Esophagus muscularis mucosa (tissue), 4 donors: ENCODE data around the gene ZNF511. TPM values are rescaled to one million over a fixed set of nuclear protein-coding genes. Genes with fewer than 3 reads are reported as not detected.

Source experiments
- DNase-seq: peaks from one replicate; pipeline ENCODE4 v3.0.0-alpha.2; 2017; ENCODE audit errors: extremely low spot score
- H3K27ac ChIP-seq, 4 donors: fragments of 200-600 bp; sonication (generic); replicated peaks in 1 of 4; 1 replicate in 3 of 4; 2 replicates in 1 of 4; pipeline ENCODE4 v1.5.1; 2016 to 2019; ENCODE audit warnings: mild to moderate bottlenecking in 1 of 4
- H3K27me3 ChIP-seq, 4 donors: fragments of 200-600 bp; sonication (generic); one replicate each; pipeline versions ENCODE4 v1.5.1 to v1.6.0; 2016 to 2019
- H3K36me3 ChIP-seq, 4 donors: fragments of 200-600 bp; sonication (generic); one replicate each; pipeline ENCODE4 v1.5.1; 2016 to 2019
- H3K4me1 ChIP-seq, 4 donors: fragments of 200-600 bp; sonication (generic); one replicate each; pipeline ENCODE4 v1.5.1; 2016 to 2019
- H3K4me3 ChIP-seq, 4 donors: fragments of 200-600 bp; sonication (generic); 1 replicate in 2 of 4; 2 replicates in 2 of 4; pipeline ENCODE4 v1.5.1; 2016 to 2019; ENCODE audit warnings: mild to moderate bottlenecking in 4 of 4, moderate library complexity in 1 of 4
- H3K9me3 ChIP-seq, 4 donors: fragments of 200-600 bp; sonication (generic); 1 replicate in 3 of 4; 2 replicates in 1 of 4; pipeline ENCODE4 v1.5.1; 2016 to 2019
- CTCF ChIP-seq, 3 experiments: fragments of 200-600 bp in 2 of 3; fragments of 450-650 bp in 1 of 3; sonication (generic) in 2 of 3; IDR thresholded peaks; one replicate each; pipeline ENCODE4 v1.5.1; 2017 to 2019; ENCODE audit warnings: antibody characterized with exemption in 3 of 3, mild to moderate bottlenecking in 2 of 3, moderate library complexity in 1 of 3
- EP300 ChIP-seq: sonication (generic); formaldehyde crosslinking; IDR thresholded peaks from one replicate; pipeline ENCODE4 v1.6.1; 2017; ENCODE audit warnings: antibody characterized with exemption
- POLR2A ChIP-seq: fragments of 450-650 bp; IDR thresholded peaks from one replicate; pipeline ENCODE4 v1.6.1; 2017; ENCODE audit warnings: antibody characterized with exemption, moderate library complexity, mild to moderate bottlenecking, low read depth
- POLR2AphosphoS5 ChIP-seq, 2 donors: sonication (generic); formaldehyde crosslinking; IDR thresholded peaks; one replicate each; pipeline ENCODE4 v1.6.1; 2017; ENCODE audit warnings: antibody characterized with exemption in 2 of 2
- WGBS: methylation state at CpG from one replicate; pipeline ENCODE4 v1.1.5; 2018; 5-methylcytosine and 5-hydroxymethylcytosine counted together
- intact Hi-C: fragments of 100-400 bp; cut with DNase I; formaldehyde crosslinking; loops from one replicate; pipeline ENCODE4 v1.15.1; 2023
- small RNA-seq, 3 donors: library from RNA; depleted of rRNA; stranded (forward); fragments of <200 nt; gene quantifications; one replicate each; pipeline ENCODE3, GENCODE V24; 2016
- total RNA-seq, 4 donors: library from RNA; depleted of rRNA; stranded (reverse); fragments of >200 nt; gene quantifications; one replicate each; pipeline versions ENCODE4 v1.1.0 to v1.2.1, GENCODE V29; 2016

ZNF511 gene
- total RNA-seq, 4 donors from 2014 or later = 22.9 to 34.8 (median 33.0) TPM

GRCh38 chr10:133359554-133359971 is 50.8 kb downstream of the ZNF511 start:
- TF ChIP-seq POLR2AphosphoS5 (IDR thresholded peaks at IDR 0.05) = no peak
- no peak for TF ChIP-seq POLR2A
- no peak for TF ChIP-seq CTCF (IDR thresholded peaks at IDR 0.05)
- TF ChIP-seq EP300 = no peak
- H3K27me3 ChIP-seq = peaks cover 0 to 33% (median 10%) of the 10 kb centered on the region in 4 donors
- H3K9me3 ChIP-seq = no peaks in the 10 kb centered on the region
- H3K4me1 ChIP-seq = peaks cover 16 to 23% (median 17%) of the 10 kb centered on the region in 4 donors
- intact Hi-C loops = no loop called here
- no peak for DNase-seq
- peaks cover 3 to 33% (median 30%) of the 10 kb centered on the region in 4 donors for H3K36me3 ChIP-seq
- no peak overlapping the region for H3K27ac ChIP-seq
- 45% methylated on average over 5 of the region's 6 CpGs for WGBS
- H3K4me3 ChIP-seq = no peak overlapping the region

- Histone ChIP-seq H3K4me1 (peaks cover 17 to 23% (median 18%) of the 10 kb centered on the region in 4 donors), H3K4me3 (no peak overlapping the region), H3K27ac (no peak overlapping the region), H3K36me3 (peaks cover 8 to 38% (median 35%) of the 10 kb centered on the region in 4 donors), H3K27me3 (peaks cover 0 to 28% (median 10%) of the 10 kb centered on the region in 4 donors), H3K9me3 (no peaks in the 10 kb centered on the region)
- no peak for DNase-seq
- 90% methylated on average over 17 of the region's 17 CpGs for WGBS
- no peak for TF ChIP-seq POLR2A
- no peak for TF ChIP-seq POLR2AphosphoS5 (IDR thresholded peaks at IDR 0.05)
- TF ChIP-seq EP300 = no peak
- TF ChIP-seq CTCF (IDR thresholded peaks at IDR 0.05) = no peak
- intact Hi-C loops = no loop called here
Observed at GRCh38 chr10:133359972-133360610, 51.4 kb downstream of the ZNF511 start.

GRCh38 chr10:133361227-133361626 is 52.5 kb downstream of the ZNF511 start:
- H3K4me1 ChIP-seq = peaks cover 17 to 23% (median 17%) of the 10 kb centered on the region in 4 donors
- 88% methylated on average over 5 of the region's 5 CpGs for WGBS
- H3K27ac ChIP-seq = no peak overlapping the region
- H3K4me3 ChIP-seq = no peak overlapping the region
- H3K9me3 ChIP-seq = no peaks in the 10 kb centered on the region
- peaks cover 0 to 16% (median 8%) of the 10 kb centered on the region in 4 donors for H3K27me3 ChIP-seq
- H3K36me3 ChIP-seq = peaks cover 19 to 49% (median 45%) of the 10 kb centered on the region in 4 donors
- intact Hi-C loops = no loop called here
- no peak for DNase-seq
- TF ChIP-seq POLR2A (no peak), EP300 (no peak), POLR2AphosphoS5 (IDR thresholded peaks at IDR 0.05) (no peak), CTCF (IDR thresholded peaks at IDR 0.05) (no peak)

GRCh38 chr10:133361773-133362441 is 53.2 kb downstream of the ZNF511 start:
- WGBS = 80% methylated on average over 18 of the region's 18 CpGs
- intact Hi-C loops = no loop called here

More at GRCh38 chr10:133361773-133362441, 53.2 kb downstream of the ZNF511 start:
- peaks cover 10 to 16% (median 10%) of the 10 kb centered on the region in 4 donors for H3K4me1 ChIP-seq
- H3K4me3 ChIP-seq = no peak overlapping the region
- no peaks in the 10 kb centered on the region for H3K9me3 ChIP-seq
- H3K27me3 ChIP-seq = peaks cover 0 to 10% (median 4%) of the 10 kb centered on the region in 4 donors
- TF ChIP-seq POLR2AphosphoS5 (IDR thresholded peaks at IDR 0.05) (no peak), EP300 (no peak), CTCF (IDR thresholded peaks at IDR 0.05) (no peak), POLR2A (no peak)
- H3K27ac ChIP-seq = no peak overlapping the region
- DNase-seq = no peak
- H3K36me3 ChIP-seq = peaks cover 26 to 56% (median 52%) of the 10 kb centered on the region in 4 donors

Small RNAs within 50 kb of the gene (small RNA-seq; reads per million reads assigned to genes)
- 0 reads per million in 3 donors for gene BANF1P2

Other genes starting within 250 kb of the ZNF511 start
- under 1 TPM in 2 of 4 donors, not detected in 2; under 0.01 to 0.06 TPM for gene ADGRA1, start 221.0 kb upstream of the ZNF511 start, total RNA-seq
- gene KNDC1, start 148.7 kb upstream of the ZNF511 start, total RNA-seq = 1 to 10 TPM in 2 of 4 donors, under 1 TPM in 2; 0.42 to 1.7 (median 0.95) TPM
- gene UTF1, start 78.7 kb upstream of the ZNF511 start, total RNA-seq = not detected
- gene VENTX, start 71.1 kb upstream of the ZNF511 start, total RNA-seq = 1 to 10 TPM in 3 of 4 donors, under 1 TPM in 1; 0.46 to 2.5 (median 2.0) TPM
- gene ADAM8, start 32.0 kb upstream of the ZNF511 start, total RNA-seq = 1 to 10 TPM; 1.2 to 8.9 (median 2.3) TPM
- gene TUBGCP2, start within 50 bp of the ZNF511 start, total RNA-seq = 10 to 100 TPM; 30.2 to 54.4 (median 39.0) TPM
- gene CALY, start 28.0 kb downstream of the ZNF511 start, total RNA-seq = 1 to 10 TPM; 1.6 to 3.6 (median 2.3) TPM
- gene PRAP1, start 38.5 kb downstream of the ZNF511 start, total RNA-seq = not detected
- 10 to 100 TPM in 2 of 4 donors, 1 to 10 TPM in 2; 7.9 to 12.2 (median 10.5) TPM for gene FUOM, start 49.1 kb downstream of the ZNF511 start, total RNA-seq
- gene ECHS1, start 64.4 kb downstream of the ZNF511 start, total RNA-seq = 10 to 100 TPM; 64.0 to 77.7 (median 73.2) TPM
- 10 to 100 TPM; 10.1 to 15.0 (median 14.3) TPM for gene PAOX, start 70.3 kb downstream of the ZNF511 start, total RNA-seq
- gene MTG1, start 85.2 kb downstream of the ZNF511 start, total RNA-seq = 10 to 100 TPM; 12.6 to 23.6 (median 15.9) TPM
- gene SPRN, start 115.7 kb downstream of the ZNF511 start, total RNA-seq = under 1 TPM in 2 of 4 donors, not detected in 2; 0.34 to 0.71 TPM
- 1 to 10 TPM in 3 of 4 donors, under 1 TPM in 1; 0.65 to 1.7 (median 1.4) TPM for gene SCART1, start 145.0 kb downstream of the ZNF511 start, total RNA-seq
- under 1 TPM; 0.83 to 0.98 (median 0.87) TPM for gene CYP2E1, start 218.4 kb downstream of the ZNF511 start, total RNA-seq